Retina (tissue), 1 donor: Measurements from ENCODE around the gene PPA1.
"Not testable (repeated sequence)": the region's sequence is repeated elsewhere in the genome, so short reads cannot be mapped to it uniquely, and the experiment has no call there.

Experiments used
- DNase-seq: peaks from one replicate; pipeline ENCODE4 v3.0.0-alpha.2; 2016

The PPA1 gene

DNA sequence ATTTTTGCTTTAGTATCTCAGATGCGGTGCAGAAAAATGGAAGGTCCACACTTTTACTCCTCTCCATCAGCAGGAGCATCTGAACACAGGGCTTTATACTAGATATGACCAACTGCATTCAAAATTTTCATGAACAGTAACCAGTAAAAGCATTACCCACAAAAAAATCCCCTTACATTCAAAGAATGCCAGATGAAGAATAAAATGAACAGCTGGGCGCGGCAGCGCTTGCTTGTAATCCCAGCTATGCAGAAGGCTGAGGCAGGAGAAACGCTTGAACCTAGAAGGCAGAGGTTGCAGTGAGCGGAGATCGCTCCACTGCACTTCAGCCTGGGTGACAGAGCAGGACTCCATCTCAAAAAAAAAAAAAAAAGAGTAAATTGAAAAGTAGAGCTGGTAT, 66.0 kb downstream of the PPA1 start:
- DNase-seq: no peak

DNA sequence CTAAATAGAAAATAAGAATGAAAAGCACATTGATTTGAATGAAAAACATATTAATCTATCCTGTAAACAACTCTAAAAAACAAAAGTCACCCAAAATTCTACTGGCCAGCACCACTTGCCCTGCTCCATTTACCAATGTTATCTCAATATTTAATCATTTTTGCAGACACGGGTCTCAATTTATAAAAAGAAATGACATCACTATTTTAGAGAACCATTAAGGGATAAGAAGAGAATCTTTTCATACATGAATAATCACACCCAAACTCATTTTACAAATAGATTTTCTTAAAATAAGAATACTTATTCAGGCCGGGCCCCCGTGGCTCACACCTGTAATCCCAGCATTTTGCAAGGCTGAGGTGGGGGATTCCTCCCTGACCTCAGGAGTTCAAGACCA, 66.8 kb downstream of the PPA1 start:
- DNase-seq: no peak

DNA sequence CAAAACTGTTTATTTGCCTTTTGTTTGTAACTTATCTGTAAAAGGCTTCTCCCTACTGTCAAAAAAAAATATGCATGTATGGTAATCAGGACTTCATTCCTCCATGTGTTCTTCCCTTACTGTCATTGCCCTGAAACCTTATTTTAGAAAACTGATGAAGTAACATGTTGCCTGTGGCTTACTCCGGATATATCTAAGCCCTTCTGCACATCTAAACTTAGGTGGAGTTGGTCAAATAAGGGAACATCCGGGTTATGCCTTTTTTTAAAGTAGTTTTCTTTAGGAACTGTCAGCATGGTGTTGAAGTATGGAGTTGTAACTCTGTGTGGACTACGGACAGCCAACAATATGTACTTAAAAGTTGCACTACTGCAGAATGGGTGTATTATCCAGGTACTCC, 69.1 kb downstream of the PPA1 start:
- no peak for DNase-seq

DNA sequence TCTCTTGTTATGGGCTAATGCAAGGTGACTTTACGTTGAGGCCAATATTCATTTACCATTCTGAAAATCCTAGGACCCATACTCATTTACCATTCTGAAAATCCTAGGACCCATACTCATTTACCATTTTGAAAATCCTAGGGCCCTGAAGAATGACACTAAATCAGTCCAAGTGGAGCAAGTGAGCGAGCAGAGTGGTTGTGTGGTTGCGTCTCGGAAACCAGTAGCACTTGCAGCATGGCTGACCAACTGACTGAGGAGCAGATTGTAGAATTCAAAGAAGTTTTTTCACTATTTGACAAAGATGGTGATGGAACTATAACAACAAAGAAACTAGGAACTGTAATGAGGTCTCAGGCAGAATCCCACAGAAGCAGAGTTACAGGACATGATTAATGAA, 69.8 kb downstream of the PPA1 start:
- no peak for DNase-seq

DNA sequence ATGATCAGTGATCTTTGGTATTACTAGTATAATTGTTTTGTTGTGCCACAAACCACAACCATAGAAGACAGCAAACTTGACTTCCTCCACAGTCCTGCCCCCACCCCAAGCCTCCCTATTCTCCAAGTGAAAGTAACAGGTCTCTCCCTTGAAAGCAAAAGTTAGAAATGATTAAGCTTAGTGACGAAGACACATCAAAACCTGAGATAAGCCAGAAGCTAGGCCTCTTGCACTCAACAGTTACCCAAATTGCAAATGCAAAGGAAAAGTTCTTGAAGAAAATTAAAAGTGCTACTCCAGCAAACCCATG, 70.4 kb downstream of the PPA1 start:
- DNase-seq: no peak

DNA sequence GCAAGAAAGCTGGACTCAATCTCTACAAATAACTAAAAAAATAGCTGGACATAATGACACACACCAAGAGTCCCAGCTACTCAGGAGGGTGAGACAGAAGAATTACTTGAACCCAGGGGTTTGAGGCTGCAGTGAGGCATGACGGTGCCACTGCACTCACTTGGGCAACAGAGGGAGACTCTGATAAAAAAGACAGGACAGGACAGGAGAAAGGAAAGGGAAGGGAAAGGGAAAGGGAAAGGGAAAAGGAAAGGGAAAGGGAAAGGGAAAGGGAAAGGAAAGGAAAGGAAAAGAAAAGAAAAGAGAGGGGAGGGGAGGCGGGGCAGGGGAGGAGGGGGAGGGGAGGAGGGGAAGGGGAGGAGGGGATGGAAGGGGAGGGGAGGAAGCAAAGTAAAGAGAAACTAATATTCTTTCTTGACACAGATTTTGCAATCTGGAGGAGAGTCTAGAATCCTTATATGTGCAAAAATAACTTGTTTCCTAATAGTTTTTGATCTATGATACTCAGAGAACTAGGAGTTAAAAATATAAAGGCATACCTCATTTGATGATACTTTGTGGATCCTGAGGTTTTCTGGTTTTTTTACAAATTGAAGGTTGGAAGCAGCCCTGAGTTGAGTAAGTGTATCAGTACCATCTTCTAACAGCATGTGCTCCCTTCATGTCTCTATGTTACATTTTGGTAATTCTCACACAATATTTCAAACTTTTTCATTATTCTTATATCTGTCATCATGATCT, 70.9 kb downstream of the PPA1 start:
- DNase-seq: no peak

DNA sequence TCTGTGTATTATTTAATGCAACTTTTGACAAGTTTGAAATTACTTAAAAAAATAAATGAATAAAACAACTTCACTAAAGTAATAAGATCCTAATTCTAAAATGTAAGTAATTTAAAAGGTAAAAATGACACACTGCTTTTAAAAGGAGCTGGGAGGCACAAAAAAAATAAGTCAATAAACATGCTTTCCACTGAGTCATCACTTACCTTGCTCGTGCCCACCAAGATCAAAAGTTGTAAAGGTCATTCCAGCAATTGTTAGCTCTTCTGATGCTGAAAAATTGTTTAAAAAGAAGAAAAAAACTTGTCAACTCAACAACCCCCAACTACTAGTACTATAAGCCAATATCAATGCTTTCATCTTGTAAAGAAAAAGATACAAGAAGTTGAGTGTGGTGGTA, 72.4 kb downstream of the PPA1 start:
- no peak for DNase-seq

DNA sequence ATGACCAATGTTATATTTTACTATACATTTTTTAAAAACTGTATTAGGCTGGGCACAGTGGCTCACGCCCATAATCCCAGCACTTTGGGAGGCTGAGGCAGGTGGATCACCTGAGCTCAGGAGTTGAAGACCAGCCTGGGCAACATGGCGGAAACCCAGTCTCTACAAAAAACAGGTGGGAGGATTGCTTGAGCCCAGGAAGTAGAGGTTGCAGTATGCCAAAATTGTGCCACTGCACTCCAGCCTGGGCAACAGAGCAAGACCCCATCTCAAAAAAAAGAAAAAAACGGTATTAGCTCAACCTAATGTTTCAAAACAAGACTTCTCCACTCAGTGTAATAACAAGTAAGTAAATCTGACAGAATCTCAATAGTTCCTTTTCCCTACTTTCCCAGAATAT, 73.9 kb downstream of the PPA1 start:
- not testable (repeated sequence) for DNase-seq

DNA sequence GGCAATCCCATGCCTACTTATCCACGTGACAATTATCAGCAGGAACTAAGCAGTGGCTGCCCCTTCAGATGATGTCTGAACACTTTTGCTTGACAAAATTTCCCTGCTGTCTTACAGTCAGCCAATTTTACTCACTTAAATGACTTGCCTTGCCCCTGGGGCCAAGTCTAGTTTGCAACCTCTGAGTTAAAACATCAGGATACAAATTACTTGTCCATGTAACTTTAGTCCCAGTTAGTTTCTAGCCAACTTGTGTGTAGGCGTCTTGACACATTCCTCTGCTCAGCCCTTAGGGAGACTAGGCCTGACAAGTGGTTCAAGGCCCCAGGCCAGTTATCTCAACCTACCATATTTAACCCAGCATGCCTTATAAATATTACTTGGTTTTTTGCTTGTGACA, 75.1 kb downstream of the PPA1 start:
- DNase-seq: no peak

GRCh38 chr10:70155255-70155838, 77.9 kb downstream of the PPA1 start:
- DNase-seq: no peak
